ENCODE results near the gene KIAA1671.

Gene KIAA1671

DNA sequence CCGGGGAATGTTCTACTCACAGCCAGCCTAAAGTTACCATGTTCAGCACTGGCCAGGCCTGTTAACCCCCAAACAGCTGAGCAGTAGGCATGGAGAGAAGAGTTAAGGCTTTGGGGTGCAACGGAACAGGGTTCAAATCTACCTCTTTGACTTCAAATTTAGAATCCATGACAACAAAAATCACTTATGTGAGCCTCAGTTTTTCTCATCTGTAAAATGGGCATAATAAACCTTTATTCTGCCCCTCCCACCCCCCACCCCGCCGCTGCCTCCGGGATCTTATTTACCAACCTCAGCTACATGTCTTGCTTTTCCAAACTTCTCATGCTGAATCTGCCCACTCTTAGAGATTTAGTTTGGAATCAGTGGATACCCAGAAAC is 134.4 kb downstream of the KIAA1671 start:
- TF ChIP-seq, protein P1, sequence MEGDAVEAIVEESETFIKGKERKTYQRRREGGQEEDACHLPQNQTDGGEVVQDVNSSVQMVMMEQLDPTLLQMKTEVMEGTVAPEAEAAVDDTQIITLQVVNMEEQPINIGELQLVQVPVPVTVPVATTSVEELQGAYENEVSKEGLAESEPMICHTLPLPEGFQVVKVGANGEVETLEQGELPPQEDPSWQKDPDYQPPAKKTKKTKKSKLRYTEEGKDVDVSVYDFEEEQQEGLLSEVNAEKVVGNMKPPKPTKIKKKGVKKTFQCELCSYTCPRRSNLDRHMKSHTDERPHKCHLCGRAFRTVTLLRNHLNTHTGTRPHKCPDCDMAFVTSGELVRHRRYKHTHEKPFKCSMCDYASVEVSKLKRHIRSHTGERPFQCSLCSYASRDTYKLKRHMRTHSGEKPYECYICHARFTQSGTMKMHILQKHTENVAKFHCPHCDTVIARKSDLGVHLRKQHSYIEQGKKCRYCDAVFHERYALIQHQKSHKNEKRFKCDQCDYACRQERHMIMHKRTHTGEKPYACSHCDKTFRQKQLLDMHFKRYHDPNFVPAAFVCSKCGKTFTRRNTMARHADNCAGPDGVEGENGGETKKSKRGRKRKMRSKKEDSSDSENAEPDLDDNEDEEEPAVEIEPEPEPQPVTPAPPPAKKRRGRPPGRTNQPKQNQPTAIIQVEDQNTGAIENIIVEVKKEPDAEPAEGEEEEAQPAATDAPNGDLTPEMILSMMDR (IDR thresholded peaks at IDR 0.05; ENCODE audit: borderline replicate concordance, control extremely low read depth, extremely low read depth, insufficient read depth, missing control alignments) = no peak
- no peak for DNase-seq (ENCODE audit: low spot score)
- in situ Hi-C loops (cut with MboI; ENCODE audit: low sequenced_read_pairs, unreplicated experiment) = no loop called here

DNA sequence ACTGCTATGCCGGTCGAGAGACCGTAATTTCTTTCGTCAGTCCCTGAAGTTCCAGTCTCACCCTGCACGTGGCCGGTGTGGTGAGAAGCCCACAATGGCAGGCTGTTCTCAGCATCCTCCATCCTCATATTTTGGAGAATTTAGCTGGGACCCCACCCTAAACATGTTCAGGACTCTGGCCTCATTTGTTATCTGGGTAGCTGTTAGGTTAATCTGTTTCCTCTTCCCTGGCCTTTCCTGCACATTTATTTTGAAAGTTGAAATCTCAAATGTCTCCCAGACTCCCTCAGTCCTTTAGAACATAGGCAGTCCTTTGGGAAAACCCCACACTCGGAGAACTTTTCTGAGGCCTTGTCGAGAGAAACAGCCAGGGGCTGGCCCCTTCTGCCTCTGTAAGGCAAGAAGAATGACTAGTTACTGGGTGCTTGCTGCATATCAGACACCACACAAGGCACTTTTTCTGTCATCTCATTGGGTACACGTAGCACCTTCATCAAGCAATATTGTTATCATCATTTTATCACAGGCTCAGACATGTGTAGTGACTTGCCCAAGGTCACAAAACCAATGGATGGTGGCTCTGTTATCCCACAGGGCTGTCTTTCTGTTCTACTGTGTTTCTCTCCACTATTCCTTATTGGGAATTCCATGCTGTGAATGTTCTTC is 137.8 kb downstream of the KIAA1671 start:
- in situ Hi-C loops (cut with MboI; ENCODE audit: low sequenced_read_pairs, unreplicated experiment) = no loop called here
- no peak for DNase-seq (ENCODE audit: low spot score)

DNA sequence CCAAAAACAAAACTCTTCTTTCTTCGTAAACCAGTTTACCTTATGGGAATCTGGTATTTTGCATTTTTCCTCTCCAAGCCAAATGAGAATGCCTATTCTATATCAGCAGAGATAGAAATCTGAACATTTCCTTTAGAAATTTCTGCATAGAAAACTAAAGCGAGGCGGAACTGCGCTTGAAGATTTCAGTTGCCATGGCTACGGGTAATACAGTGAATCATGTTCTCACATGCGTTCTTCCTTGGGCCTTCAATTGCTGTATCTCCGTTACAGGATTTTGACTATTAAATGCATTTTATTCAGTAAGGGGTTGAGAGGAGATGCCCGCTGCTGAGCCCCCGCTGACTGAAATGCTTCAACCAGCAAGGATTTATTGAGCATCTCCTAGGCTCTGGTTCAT is 138.9 kb downstream of the KIAA1671 start:
- in situ Hi-C loops (cut with MboI; ENCODE audit: low sequenced_read_pairs, unreplicated experiment) = no loop called here
- TF ChIP-seq, protein P1 (IDR thresholded peaks at IDR 0.05; ENCODE audit: borderline replicate concordance, control extremely low read depth, extremely low read depth, insufficient read depth, missing control alignments) = no peak
- DNase-seq (ENCODE audit: low spot score) = no peak

More for the DNA sequence above, 137.8 kb downstream of the KIAA1671 start:
- TF ChIP-seq, protein P1 (IDR thresholded peaks at IDR 0.05; ENCODE audit: borderline replicate concordance, control extremely low read depth, extremely low read depth, insufficient read depth, missing control alignments) = no peak

DNA sequence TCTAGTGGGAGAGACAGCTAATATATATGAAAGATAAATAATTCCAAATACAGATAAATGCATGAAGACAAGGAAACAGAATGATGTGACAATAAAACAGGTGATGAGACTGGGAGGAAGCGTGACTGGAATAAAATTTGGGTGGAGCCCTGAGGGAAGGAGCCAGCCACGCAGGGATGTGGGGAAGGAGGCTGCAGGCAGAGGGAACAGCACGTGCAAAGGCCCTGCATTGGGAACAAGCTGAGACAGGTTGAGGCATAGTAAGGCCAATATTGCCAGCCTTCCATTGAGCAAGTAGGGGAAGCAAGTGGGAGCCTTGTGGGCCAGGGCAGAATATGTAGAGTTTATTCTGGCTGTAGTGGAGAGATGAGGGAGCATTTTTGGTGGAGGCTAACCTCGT is 139.6 kb downstream of the KIAA1671 start:
- TF ChIP-seq, protein P1 (IDR thresholded peaks at IDR 0.05; ENCODE audit: borderline replicate concordance, control extremely low read depth, extremely low read depth, insufficient read depth, missing control alignments) = no peak
- in situ Hi-C loops (cut with MboI; ENCODE audit: low sequenced_read_pairs, unreplicated experiment) = no loop called here
- no peak for DNase-seq (ENCODE audit: low spot score)

DNA sequence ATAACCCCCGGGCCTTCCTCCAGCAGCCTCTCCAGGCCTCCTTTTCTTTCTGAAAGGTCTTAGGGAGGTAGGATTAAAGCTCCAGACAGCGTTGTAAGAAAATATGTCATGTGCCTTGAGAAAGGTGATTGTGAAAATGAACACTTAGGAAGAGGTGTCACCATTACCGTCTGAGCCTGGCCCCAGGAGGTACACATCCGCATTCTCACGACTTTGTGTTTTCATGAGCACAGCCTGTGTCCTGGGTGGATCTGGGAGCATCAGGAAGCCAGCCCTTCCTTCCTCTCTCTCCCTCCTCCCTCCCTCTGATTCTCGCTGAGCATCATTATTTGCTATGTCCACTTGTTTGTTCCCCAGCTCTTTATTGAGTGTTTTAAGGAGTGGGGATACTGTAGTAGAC is 142.1 kb downstream of the KIAA1671 start:
- TF ChIP-seq, protein P1 (IDR thresholded peaks at IDR 0.05; ENCODE audit: borderline replicate concordance, control extremely low read depth, extremely low read depth, insufficient read depth, missing control alignments) = no peak
- in situ Hi-C loops (cut with MboI; ENCODE audit: low sequenced_read_pairs, unreplicated experiment) = no loop called here
- no peak for DNase-seq (ENCODE audit: low spot score)

DNA sequence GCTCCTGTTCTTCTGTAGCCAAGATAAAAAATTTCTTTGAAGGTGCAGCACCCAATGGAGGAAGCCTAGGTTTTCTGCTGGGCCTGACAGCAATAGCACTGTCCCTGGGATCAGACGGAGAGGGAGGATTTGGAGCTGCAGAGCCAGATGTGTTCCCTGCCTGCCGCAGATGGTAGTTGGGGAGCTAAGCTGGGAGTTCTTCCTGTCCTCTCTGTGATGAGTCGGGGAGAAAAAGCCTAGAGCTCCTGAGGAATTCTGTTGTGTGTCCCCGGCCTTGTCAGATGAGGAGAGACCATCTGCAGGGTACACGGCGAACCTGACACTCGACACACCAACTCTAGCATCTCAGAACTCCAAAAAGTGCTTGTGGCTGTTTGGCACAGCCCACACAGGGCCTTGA is 143.4 kb downstream of the KIAA1671 start:
- TF ChIP-seq, protein P1 (IDR thresholded peaks at IDR 0.05; ENCODE audit: borderline replicate concordance, control extremely low read depth, extremely low read depth, insufficient read depth, missing control alignments) = no peak
- no peak for DNase-seq (ENCODE audit: low spot score)
- in situ Hi-C loops (cut with MboI; ENCODE audit: low sequenced_read_pairs, unreplicated experiment) = no loop called here

All from GM13976 (cell line).